GM06990 (cell line): ENCODE data around the gene CCK.
A peak's percentile ranks its signal among the peaks of the same experiment; 100 is the strongest.

Experiments used
- DNase-seq: peaks from one replicate; pipeline ENCODE4 v3.0.0-alpha.2; 2011; ENCODE audit not compliant: insufficient read length; ENCODE audit errors: extremely low read depth
- H3K27me3 ChIP-seq: replicated peaks from 2 replicates; pipeline ENCODE4 v1.6.0; 2011; ENCODE audit warnings: low read length; ENCODE audit not compliant: control insufficient read depth, insufficient read depth
- H3K36me3 ChIP-seq: 2 replicates; pipeline ENCODE4 v1.5.1; 2011; ENCODE audit warnings: low read length; ENCODE audit not compliant: control insufficient read depth, insufficient read depth
- H3K4me3 ChIP-seq: replicated peaks from 2 replicates; pipeline ENCODE4 v1.5.1; 2011; ENCODE audit warnings: low read depth, mild to moderate bottlenecking, control low read depth, low read length
- CTCF ChIP-seq: IDR thresholded peaks from 2 replicates; pipeline ENCODE4 v1.5.1; 2011; ENCODE audit warnings: low read length, control low read depth, mild to moderate bottlenecking, inconsistent platforms; ENCODE audit not compliant: insufficient read depth, poor library complexity, severe bottlenecking

The CCK gene

GRCh38 chr3:42266085-42266484 is at the start of gene CCK:
CCK (minus strand) TSS chr3:42266185; CDS start chr3:42263630, 2,555 bp downstream.
- Histone ChIP-seq H3K27me3 (peaks cover 1% of the 10 kb centered on the region; the same call in 1 of the 2 replicates), H3K4me3 (no peak within 1 kb of the TSS), H3K36me3 (no peaks in the 10 kb centered on the region)
- DNase-seq: no peak
- TF ChIP-seq CTCF: no peak

GRCh38 chr3:42314411-42314810 is 48.4 kb upstream of the CCK start:
- H3K4me3 ChIP-seq: no peak overlapping the region
- H3K36me3 ChIP-seq: no peaks in the 10 kb centered on the region
- H3K27me3 ChIP-seq: no peaks in the 10 kb centered on the region
- no peak for TF ChIP-seq CTCF
- no peak for DNase-seq

- H3K36me3 ChIP-seq: no peaks in the 10 kb centered on the region
- H3K4me3 ChIP-seq: no peak overlapping the region
- no peaks in the 10 kb centered on the region for H3K27me3 ChIP-seq
- TF ChIP-seq CTCF: no peak
- DNase-seq: no peak
Observed at GRCh38 chr3:42308651-42309050, 42.7 kb upstream of the CCK start.

GRCh38 chr3:42306499-42306898 is 40.5 kb upstream of the CCK start:
- no peak for TF ChIP-seq CTCF
- Histone ChIP-seq H3K27me3 (no peaks in the 10 kb centered on the region), H3K4me3 (no peak overlapping the region), H3K36me3 (no peaks in the 10 kb centered on the region)
- no peak for DNase-seq

GRCh38 chr3:42302924-42303634 is 37.1 kb upstream of the CCK start:
- Histone ChIP-seq H3K4me3 (no peak overlapping the region), H3K36me3 (no peaks in the 10 kb centered on the region), H3K27me3 (no peaks in the 10 kb centered on the region)
- TF ChIP-seq CTCF: no peak
- peak; percentile 51 for DNase-seq
